Prostate gland (tissue), 2 donors: Measurements from ENCODE around the gene PILRA. TPM values are rescaled to one million over a fixed set of nuclear protein-coding genes. Genes with fewer than 3 reads are reported as not detected.
A peak's percentile ranks its signal among the peaks of the same experiment; 100 is the strongest.
"Not testable (repeated sequence)": the region's sequence is repeated elsewhere in the genome, so short reads cannot be mapped to it uniquely, and the experiment has no call there.

ENCODE experiments used
- DNase-seq: peaks from one replicate; pipeline ENCODE4 v3.0.0-alpha.2; 2019; ENCODE audit warnings: low spot score
- H3K27ac ChIP-seq, 2 donors: fragments of 200-600 bp; sonication (generic); 2 replicates each; pipeline ENCODE4 v1.5.1; 2017 to 2019
- H3K27me3 ChIP-seq: fragments of 200-600 bp; sonication (generic); replicated peaks from 2 replicates; pipeline ENCODE4 v1.5.1; 2019; ENCODE audit not compliant: insufficient read depth
- H3K36me3 ChIP-seq, 2 donors: fragments of 200-600 bp; sonication (generic); 1 replicate in 1 of 2; 2 replicates in 1 of 2; pipeline versions ENCODE4 v1.5.1 to v1.8.1; 2017 to 2019
- H3K4me1 ChIP-seq: fragments of 200-600 bp; sonication (generic); replicated peaks from 2 replicates; pipeline ENCODE4 v1.5.1; 2019
- H3K4me3 ChIP-seq, 2 donors: fragments of 200-600 bp; sonication (generic); 2 replicates each; pipeline ENCODE4 v1.5.1; 2017 to 2019
- H3K9me3 ChIP-seq: fragments of 200-600 bp; sonication (generic); 2 replicates; pipeline ENCODE4 v1.5.1; 2017
- POLR2A ChIP-seq: fragments of 450-650 bp; IDR thresholded peaks from one replicate; pipeline ENCODE4 v1.6.1; 2016; ENCODE audit warnings: antibody characterized with exemption, mild to moderate bottlenecking
- POLR2AphosphoS5 ChIP-seq: sonication (generic); formaldehyde crosslinking; IDR thresholded peaks from one replicate; pipeline ENCODE4 v1.6.1; 2017; ENCODE audit warnings: antibody characterized with exemption
- WGBS: methylation state at CpG from one replicate; pipeline ENCODE4 v1.1.5; 2018; 5-methylcytosine and 5-hydroxymethylcytosine counted together
- intact Hi-C: fragments of 100-400 bp; cut with DNase I; formaldehyde crosslinking; loops from one replicate; pipeline ENCODE4 v1.14.2; 2022
- total RNA-seq, 2 donors: library from RNA; depleted of rRNA; stranded (reverse); fragments of >200 nt; gene quantifications; one replicate each; pipeline ENCODE4 v1.1.0, GENCODE V29; 2016
- TF ChIP-seq, protein P1 (sequence below), 4 experiments: fragments of 200-600 bp in 2 of 4; fragments of 450-650 bp in 2 of 4; sonication (generic) in 2 of 4; IDR thresholded peaks; 1 replicate in 3 of 4; 2 replicates in 1 of 4; pipeline ENCODE4 v1.5.1; 2016 to 2019; ENCODE audit warnings: antibody characterized with exemption in 4 of 4, mild to moderate bottlenecking in 2 of 4, moderate library complexity in 2 of 4

The PILRA gene
- total RNA-seq, 2 donors from 2014 or later = 4.9 to 11.9 TPM

DNA sequence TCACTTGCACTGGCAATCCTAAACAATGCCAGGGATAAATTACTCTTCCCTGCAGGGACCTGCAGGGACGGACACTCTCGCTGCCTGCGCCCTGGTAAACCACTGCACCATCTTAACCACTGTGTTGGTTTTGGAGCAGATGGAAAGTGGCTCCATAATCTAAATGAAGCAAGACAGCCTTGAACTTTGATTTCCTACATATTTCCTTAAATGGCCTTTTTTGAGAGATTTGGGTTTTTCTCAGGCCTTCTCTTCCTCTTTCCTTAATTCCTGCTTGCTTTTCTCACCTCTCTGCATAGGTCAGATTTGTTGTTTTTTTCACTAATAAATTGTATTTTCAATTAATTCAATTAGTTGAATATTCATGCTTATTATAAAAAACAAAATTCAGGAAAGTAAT, 2.8 kb downstream of the PILRA start:
- DNase-seq = no peak
- WGBS = 100% methylated on average over 3 of the region's 3 CpGs
- Histone ChIP-seq H3K36me3 (no peaks in the 10 kb centered on the region), H3K9me3 (no peaks in the 10 kb centered on the region), H3K27me3 (no peaks in the 10 kb centered on the region), H3K4me1 (peaks cover 2% of the 10 kb centered on the region), H3K4me3 (no peak overlapping the region), H3K27ac (no peak overlapping the region)
- intact Hi-C loops = no loop called here
- TF ChIP-seq POLR2A (no peak), POLR2AphosphoS5 (no peak)
- TF ChIP-seq, protein P1, sequence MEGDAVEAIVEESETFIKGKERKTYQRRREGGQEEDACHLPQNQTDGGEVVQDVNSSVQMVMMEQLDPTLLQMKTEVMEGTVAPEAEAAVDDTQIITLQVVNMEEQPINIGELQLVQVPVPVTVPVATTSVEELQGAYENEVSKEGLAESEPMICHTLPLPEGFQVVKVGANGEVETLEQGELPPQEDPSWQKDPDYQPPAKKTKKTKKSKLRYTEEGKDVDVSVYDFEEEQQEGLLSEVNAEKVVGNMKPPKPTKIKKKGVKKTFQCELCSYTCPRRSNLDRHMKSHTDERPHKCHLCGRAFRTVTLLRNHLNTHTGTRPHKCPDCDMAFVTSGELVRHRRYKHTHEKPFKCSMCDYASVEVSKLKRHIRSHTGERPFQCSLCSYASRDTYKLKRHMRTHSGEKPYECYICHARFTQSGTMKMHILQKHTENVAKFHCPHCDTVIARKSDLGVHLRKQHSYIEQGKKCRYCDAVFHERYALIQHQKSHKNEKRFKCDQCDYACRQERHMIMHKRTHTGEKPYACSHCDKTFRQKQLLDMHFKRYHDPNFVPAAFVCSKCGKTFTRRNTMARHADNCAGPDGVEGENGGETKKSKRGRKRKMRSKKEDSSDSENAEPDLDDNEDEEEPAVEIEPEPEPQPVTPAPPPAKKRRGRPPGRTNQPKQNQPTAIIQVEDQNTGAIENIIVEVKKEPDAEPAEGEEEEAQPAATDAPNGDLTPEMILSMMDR (IDR thresholded peaks at IDR 0.05) = no peak

DNA sequence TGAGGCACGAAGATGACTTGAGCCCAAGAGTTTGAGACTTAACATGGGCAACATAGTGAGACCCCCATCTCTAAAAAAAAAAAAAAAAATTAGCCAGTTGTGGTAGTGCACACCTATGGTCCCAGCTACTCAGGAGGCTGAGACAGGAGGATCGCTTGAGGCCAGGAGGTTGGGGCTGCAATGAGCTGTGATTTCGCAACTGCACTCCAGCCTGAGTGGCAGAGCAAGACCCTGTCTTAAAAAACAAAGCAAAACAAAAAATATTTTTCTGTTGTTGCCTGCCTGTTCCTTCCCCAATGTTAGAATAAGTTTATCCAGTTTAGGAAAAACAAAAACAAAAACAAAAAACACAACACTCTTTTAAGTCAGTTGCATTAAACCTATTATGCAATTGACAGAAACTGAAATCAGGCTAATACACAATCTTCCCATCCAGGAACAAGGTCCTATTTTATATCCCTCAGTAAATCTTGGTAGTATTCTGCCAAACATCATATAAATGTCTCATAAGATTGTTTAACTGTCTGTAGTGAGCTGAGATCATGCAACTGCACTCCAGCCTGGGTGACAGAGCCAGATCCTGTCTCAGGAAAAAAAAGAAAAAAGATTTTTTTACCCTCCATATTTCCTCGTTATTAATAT, 4.9 kb downstream of the PILRA start:
- no peak for DNase-seq
- intact Hi-C loops = no loop called here
- TF ChIP-seq POLR2A (no peak), POLR2AphosphoS5 (peak; percentile 83)

DNA sequence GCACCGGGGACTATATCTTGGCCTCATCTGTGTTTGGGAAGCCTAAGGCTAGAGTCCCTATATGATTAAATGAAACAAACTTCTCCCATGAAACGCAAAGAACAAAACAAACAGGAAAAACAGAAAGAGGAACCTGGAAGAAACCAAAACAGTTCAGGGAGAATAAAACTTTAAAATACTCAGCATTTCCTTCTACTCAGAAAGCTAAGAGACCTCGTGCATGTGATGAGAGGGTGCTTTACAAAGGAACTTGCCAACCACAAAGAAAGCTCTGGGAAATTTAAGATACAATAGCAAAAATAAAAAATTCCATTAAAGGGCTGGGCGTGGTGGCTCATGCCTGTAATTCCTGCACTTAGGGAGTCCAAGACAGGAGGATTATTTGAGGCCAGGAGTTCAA, 6.9 kb downstream of the PILRA start:
- Histone ChIP-seq H3K4me1 (peaks cover 2% of the 10 kb centered on the region), H3K36me3 (no peaks in the 10 kb centered on the region), H3K4me3 (no peak overlapping the region), H3K9me3 (no peaks in the 10 kb centered on the region), H3K27me3 (no peaks in the 10 kb centered on the region), H3K27ac (no peak overlapping the region)
- TF ChIP-seq POLR2AphosphoS5 = no peak
- TF ChIP-seq, protein P1 (IDR thresholded peaks at IDR 0.05) = no peak
- TF ChIP-seq POLR2A = no peak
- no peak for DNase-seq
- intact Hi-C loops = no loop called here
- WGBS = 78% methylated on average over 4 of the region's 4 CpGs

More for the DNA sequence above, 4.9 kb downstream of the PILRA start:
- Histone ChIP-seq H3K27ac (no peak overlapping the region), H3K4me3 (no peak overlapping the region), H3K9me3 (no peaks in the 10 kb centered on the region), H3K4me1 (peaks cover 2% of the 10 kb centered on the region), H3K27me3 (no peaks in the 10 kb centered on the region), H3K36me3 (no peaks in the 10 kb centered on the region)
- WGBS = 53% methylated on average over 4 of the region's 4 CpGs

DNA sequence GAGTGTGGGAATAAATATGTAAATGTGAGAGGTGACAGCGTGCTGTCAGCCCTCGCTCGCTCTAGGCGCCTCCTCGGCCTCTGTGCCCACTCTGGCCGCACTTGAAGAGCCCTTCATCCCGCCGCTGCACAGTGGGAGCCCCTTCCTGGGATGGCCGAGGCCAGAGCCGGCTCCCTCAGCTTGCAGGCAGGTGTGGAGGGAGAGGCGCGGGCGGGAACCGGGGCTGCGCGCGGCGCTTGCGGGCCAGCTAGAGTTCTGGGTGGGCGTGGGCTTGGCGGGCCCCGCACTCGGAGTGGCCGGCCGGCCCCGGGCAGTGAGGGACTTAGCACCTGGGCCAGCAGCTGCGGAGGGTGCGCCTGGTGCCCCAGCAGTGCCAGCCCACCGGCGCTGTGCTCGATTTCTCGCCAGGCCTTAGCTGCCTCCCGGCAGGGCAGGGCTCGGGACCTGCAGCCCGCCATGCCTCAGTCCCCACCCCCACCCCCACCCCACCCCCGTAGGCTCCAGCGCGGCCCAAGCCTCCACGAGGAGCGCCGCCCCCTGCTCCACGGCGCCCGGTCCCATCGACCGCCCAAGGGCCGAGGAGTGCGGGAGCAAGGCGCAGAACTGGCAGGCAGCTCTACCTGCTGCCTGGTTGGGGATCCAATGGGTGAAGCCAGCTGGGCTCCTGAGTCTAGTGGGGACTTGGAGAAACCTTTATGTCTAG, 8.4 kb downstream of the PILRA start:
- H3K27ac ChIP-seq, H3K9me3 ChIP-seq, H3K27me3 ChIP-seq, DNase-seq, H3K4me3 ChIP-seq, H3K4me1 ChIP-seq, intact Hi-C loops, H3K36me3 ChIP-seq: not testable (repeated sequence)
- WGBS = 78% methylated on average over 31 of the region's 49 CpGs

DNA sequence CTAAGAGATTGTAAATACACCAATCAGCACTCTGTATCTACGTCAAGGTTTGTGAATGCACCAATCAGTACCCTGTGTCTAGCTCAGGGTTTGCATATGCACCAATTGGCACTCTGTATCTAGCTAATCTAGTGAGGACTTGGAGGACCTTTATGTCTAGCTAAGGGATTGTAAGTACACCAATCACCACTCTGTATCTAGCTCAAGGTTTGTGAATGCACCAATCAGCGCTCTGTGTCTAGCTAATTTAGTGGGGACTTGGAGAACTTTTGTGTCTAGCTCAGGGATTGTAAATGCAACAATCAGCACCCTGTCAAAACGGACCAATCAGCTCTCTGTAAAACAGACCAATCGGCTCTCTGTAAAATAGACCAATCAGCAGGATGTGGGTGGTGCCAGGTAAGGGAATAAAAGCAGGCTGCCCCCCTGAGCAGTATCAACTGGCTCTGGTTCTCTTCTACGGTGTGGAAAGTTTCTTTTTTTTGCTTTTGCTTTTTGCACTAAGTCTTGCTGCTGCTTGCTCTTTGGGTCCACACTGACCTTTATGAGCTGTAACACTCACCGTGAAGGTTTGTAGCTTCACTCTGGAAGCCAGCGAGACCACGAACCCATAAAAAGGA, 9.1 kb downstream of the PILRA start:
- intact Hi-C loops, H3K27me3 ChIP-seq, H3K4me3 ChIP-seq, H3K27ac ChIP-seq, H3K36me3 ChIP-seq, H3K4me1 ChIP-seq, H3K9me3 ChIP-seq, DNase-seq: not testable (repeated sequence)
- WGBS = 60% methylated on average over 8 of the region's 8 CpGs

DNA sequence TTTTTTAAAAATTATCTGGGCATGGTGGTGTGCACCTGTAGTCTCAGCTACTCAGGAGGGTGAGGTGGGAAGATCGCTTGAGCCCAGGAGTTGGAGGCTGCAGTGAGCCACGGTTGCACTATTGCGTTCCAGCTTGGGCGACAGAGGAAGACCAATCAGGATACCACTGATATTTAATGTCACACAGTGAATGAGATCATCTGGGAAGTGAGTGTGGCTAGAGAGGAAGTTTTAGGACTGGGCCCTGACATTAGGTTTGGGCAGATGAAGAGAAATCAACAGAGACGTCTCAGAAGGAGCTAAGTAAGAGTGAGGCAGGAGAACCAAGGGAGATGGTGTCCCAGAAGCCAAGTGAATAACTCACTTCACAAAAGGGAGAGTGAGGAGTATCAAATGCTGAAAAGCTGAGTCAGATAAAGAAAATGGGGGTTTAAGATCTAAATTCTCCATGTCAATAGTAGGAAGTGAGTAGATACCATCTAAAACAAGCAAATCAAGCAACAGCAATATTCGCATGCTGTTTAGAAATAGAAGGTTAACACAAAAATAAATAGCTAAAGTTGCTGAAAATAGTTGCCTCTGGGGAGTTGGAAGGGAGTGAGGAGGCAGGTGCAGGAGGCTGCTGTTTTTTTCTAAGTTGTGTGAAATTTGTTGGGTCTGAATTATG, 11.5 kb downstream of the PILRA start:
- intact Hi-C loops = no loop called here
- TF ChIP-seq POLR2AphosphoS5 = no peak
- TF ChIP-seq, protein P1 (IDR thresholded peaks at IDR 0.05) = no peak
- TF ChIP-seq POLR2A = no peak
- H3K9me3 ChIP-seq = no peaks in the 10 kb centered on the region
- no peak overlapping the region for H3K4me3 ChIP-seq
- no peak overlapping the region for H3K27ac ChIP-seq
- no peaks in the 10 kb centered on the region for H3K4me1 ChIP-seq
- no peak for DNase-seq
- WGBS = 67% methylated on average over 6 of the region's 6 CpGs
- no peaks in the 10 kb centered on the region for H3K27me3 ChIP-seq
- no peaks in the 10 kb centered on the region for H3K36me3 ChIP-seq
